8988T (cell line): ENCODE data around the gene COTL1.

Experiments used
- DNase-seq: peaks from one replicate; pipeline ENCODE4 v3.0.0; 2011

COTL1 gene

GRCh38 chr16:84546669-84547545 is 71.0 kb downstream of the COTL1 start:
- no peak for DNase-seq

DNA sequence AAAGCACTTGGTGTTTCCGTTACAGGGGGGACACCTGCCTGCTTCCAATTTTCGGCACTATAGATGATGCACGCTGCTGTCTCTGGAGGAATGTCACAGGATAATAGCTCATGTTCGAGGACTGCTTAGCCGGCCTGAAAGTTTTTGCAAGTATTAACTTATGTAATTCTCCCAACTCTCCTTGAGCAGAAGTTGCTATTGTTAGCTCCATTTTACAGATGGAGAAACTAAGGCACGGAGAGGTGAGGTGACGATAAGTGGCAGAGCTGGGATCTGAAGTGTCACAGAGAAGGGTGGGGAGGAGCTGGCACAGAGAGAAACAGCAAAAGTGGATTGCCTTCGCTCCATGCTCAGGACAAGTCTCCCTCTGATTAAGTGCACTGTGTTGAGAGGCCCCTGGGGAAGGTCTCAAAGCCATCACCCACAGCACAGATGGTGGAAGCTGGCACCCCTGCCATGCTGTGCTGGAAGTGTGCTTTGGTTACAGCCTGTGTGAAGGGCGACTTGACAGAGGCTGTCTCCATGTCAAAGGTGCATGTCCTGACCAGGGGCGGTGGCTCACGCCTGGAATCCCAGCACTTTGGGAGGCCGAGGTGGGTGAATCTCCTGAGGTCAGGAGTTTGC is 72.7 kb downstream of the COTL1 start:
- no peak for DNase-seq

GRCh38 chr16:84544031-84544773 is 73.7 kb downstream of the COTL1 start:
- DNase-seq: no peak

DNA sequence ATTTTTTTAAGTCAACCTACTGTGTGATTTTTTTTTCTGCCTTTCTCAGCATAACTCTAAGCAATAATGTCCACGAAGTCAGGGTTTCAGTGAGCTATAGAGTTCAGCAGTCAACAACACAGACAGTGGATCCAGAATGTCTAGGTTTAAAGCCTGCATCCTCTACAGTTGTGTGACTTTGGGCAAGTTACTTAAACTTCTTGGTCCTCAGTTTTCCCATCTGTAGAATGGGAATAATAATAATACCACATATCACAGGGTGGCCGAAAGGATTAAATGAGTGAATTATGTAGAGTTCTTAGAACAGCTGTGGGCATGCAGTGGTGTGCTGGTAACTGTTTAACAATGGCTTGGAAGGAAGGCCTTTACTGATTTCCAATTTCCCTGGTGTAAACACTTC is 74.6 kb downstream of the COTL1 start:
- no peak for DNase-seq

- no peak for DNase-seq
These were observed 75.7 kb downstream of the COTL1 start for GRCh38 chr16:84541999-84542817.

GRCh38 chr16:84540194-84540593 is 77.7 kb downstream of the COTL1 start:
- DNase-seq: no peak

GRCh38 chr16:84538222-84538840 is 79.5 kb downstream of the COTL1 start:
- no peak for DNase-seq

GRCh38 chr16:84537491-84538151 is 80.3 kb downstream of the COTL1 start:
- no peak for DNase-seq

DNA sequence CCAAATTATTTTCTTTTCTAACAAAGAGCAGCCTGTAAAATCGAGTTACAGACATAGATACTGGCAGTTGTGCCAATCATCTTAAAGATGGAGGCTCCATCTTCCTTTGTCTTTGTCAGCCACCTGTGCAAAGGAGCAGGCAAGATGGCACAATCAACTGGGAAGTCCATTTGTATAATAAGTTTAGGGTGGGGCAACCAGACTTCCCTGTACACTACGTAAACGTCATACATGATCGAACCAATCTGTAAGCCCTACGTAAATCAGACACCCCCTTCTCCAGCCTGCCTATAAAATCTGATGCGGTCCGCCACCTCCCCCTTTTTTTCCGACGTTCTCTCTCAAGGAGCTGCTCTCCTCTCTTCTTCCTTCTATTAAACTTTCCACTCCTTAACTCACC is 82.0 kb downstream of the COTL1 start:
- no peak for DNase-seq

- no peak for DNase-seq
These were observed 82.5 kb downstream of the COTL1 start for GRCh38 chr16:84535408-84535807.

- DNase-seq: no peak
These were observed 83.1 kb downstream of the COTL1 start for GRCh38 chr16:84534815-84535214.

- DNase-seq: no peak
These were observed 84.9 kb downstream of the COTL1 start for GRCh38 chr16:84532855-84533486.

- DNase-seq: peak; percentile 70
These were observed 85.6 kb downstream of the COTL1 start for GRCh38 chr16:84532291-84532724.

DNA sequence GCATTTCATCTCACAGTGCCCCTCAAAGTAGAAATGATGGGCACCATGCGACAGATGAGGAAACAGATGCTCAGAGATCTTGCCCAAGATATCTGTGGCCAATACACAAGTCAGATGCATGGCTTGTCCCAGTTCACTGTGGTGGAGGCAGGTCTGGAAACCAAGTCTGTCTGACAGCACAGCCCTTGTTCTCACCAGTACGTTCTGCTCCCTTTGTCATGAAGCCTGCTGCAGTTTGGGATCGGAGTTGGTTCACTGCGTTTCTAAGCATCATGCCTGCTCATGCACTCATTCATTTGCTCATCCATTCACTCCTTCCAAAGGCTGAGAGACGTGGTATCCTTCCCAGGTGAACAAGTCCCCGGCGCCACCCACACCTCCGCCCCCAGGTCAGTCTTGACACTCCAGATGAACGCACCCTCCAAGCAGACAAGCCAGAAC is 86.2 kb downstream of the COTL1 start:
- no peak for DNase-seq

DNA sequence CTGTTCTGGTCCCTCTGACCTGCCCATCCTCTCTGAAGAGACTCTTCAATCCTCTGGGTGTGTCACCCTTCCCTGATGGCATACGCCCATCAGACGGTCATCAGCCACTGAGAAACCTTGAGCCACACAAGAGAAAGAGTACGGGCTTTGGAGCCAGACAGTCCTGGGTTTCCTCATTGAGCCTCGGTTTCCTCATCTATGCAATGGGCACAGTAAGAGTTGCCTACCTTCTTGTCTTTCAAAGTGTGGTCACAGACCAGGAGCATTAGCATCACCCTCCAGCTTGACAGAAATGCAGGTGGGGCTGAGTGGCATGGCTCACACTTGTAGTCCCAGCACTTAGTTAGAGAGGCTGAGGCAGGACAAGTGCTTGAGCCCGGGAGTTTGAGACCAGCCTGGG is 87.3 kb downstream of the COTL1 start:
- no peak for DNase-seq

DNA sequence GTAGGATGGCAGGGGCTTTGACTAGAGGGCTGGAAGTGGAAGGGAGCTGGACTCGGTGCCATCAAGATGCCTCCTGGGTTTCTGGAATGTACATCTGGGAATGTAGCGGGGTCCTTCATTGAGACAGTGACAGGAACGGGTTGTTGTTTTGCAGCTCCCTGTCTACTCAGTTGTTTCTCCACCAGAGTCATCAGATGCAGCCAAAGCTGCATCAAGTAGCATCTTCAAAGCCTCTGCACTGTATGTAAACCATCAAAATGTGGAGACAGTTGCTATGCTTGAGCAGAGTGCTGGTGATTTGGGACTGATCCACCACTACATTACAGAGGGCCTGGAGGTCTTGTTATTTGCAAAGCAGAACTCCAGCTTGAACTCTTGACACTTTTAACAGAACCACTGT is 88.3 kb downstream of the COTL1 start:
- DNase-seq: no peak

DNA sequence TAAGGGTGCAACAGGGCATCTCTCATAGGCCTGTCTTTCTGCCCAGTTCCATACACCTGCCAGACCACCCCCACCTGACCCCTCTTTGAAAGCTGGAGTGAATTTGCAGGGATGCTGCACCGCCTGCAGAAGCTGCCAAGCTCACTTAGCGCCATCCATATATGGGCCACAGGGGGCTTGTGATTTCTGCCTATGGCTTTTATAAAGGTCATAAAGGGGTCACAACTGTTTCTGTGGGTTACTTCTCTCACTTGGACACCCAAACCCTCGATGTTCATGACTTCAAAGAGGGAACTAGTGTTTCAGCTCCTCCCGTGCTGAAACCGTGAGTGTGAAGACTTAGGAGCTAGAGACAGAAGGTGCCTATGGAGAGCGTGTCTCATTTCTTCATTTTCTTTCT is 89.6 kb downstream of the COTL1 start:
- DNase-seq: no peak

- DNase-seq: no peak
These were observed 90.2 kb downstream of the COTL1 start for GRCh38 chr16:84527532-84528269.

- DNase-seq: no peak
These were observed 90.9 kb downstream of the COTL1 start for GRCh38 chr16:84526794-84527531.
